GM13977 (cell line): ENCODE results near the gene CNTFR.

ENCODE experiments used
- DNase-seq: peaks from one replicate; pipeline ENCODE4 v3.0.0; 2012; ENCODE audit warnings: low spot score
- in situ Hi-C: fragments of 300-500 bp; cut with MboI; formaldehyde crosslinking; loops from one replicate; pipeline ENCODE4 v1.12.0; 2022; ENCODE audit warnings: low sequenced_read_pairs, low pct_unique_long_range_greater_than_20kb, mixed read lengths, inconsistent platforms; ENCODE audit not compliant: unreplicated experiment
- TF ChIP-seq, protein P1 (sequence below): IDR thresholded peaks from 2 replicates; pipeline ENCODE4 v1.5.1; 2012; ENCODE audit warnings: mild to moderate bottlenecking, control low read depth; ENCODE audit not compliant: insufficient read depth; ENCODE audit errors: extremely low read depth, missing control alignments

CNTFR gene

DNA sequence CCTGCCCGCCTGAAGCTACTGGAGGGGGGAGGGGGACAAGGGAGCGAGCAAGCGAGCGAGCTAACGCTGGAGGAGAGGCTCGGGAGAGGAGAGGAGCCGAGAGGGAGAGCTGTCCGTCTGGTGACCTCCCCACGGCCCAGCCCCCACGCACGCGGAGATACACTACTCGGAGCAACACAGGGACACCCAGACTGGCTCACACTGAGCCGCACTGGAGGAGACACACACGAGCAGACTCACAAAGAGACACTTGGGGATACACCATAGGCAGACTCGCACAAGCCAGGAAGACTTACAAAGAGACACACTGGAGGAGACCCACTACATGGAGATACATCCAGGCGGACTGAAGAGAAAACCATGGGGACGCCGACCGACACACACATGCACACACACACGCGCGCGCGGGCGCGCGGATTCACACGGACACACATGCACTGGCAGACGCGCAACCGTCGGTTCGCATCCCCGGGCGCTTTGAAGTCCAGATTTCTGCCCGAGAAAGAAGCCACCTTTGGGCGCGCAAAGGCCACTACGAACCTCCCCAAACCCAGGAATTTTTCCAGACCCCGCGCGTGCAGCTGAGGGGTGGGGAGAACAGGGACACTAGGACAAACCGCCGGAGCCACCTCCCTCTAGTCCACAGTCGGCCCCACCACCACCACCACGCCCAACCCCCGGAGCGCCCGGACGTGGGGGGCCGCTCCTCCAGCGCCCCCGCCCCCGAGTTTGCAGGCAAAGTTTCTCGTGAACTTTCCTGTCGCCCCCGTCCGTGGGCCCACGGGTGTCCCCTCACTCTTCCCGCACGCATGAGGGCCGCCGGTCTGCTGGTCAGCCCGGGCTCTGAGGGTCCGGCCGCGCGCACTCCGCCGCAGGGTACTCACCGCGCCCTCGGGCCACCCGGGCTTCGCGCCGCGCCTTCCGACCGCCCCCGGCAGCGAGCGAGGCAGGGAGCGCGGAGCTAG, 571 bp downstream of the CNTFR start:
- in situ Hi-C loops: loop anchor here (25.0 kb wide), 1 partner anchor 152 kb away; no protein-coding TSS in a partner anchor

DNA sequence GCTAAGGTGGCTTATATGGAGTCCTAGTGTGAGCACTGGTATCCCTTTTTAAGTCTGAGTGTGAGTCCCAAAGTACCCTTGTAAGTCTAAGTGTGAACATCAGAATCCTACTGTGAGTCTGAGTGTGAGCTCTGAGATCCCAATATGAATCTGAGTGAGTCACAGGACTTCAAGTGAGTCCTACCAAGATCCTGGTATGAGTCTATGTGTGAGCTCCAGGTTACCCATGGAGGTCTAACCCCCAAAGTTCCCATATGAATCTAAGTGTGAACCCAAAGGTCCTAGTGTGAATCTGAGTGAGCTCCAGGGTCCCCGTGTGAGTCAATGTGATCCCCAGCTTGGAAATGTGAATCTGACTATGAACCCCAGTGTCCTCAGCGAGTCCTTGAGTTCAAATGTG, 2.3 kb downstream of the CNTFR start:
- TF ChIP-seq, protein P1, sequence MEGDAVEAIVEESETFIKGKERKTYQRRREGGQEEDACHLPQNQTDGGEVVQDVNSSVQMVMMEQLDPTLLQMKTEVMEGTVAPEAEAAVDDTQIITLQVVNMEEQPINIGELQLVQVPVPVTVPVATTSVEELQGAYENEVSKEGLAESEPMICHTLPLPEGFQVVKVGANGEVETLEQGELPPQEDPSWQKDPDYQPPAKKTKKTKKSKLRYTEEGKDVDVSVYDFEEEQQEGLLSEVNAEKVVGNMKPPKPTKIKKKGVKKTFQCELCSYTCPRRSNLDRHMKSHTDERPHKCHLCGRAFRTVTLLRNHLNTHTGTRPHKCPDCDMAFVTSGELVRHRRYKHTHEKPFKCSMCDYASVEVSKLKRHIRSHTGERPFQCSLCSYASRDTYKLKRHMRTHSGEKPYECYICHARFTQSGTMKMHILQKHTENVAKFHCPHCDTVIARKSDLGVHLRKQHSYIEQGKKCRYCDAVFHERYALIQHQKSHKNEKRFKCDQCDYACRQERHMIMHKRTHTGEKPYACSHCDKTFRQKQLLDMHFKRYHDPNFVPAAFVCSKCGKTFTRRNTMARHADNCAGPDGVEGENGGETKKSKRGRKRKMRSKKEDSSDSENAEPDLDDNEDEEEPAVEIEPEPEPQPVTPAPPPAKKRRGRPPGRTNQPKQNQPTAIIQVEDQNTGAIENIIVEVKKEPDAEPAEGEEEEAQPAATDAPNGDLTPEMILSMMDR: no peak
- no peak for DNase-seq
- in situ Hi-C loops: loop anchor here (25.0 kb wide), 1 partner anchor 150 kb away; no protein-coding TSS in a partner anchor

More for the DNA sequence above, 571 bp downstream of the CNTFR start:
- DNase-seq: no peak
- TF ChIP-seq, protein P1: no peak

DNA sequence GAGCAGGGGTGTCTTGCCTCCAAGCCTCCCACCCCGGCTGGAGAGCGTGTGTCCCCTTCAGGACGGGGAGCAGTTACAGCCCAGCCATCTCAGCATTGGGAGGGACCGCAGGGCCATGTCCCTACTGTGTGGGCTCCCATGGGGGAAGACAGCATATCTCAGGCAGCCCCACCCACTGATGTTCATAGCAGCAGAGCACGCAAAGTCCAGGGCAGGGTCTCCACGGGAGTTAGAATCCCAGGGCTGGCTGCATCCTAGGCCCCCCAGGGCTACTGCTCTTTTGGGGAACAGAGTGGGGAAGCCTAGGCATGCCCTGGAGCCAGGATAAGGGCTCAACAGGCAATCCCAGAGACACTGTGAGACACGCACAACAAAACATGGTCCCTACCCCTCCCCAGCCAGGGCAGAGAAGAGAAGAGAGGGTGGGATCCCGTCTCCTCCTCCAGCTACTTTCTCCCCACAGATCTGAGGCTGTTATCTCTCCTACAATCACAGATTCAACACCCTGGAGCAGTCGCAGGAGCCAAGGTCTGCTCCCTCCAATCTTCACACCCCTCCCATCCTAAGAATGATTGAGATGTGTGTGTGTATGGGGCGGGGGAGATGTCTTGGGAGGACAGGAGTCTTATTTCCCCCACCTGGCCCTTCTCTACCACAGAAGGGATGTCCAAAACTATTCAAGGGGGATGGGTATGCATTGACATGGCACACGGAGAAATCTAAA, 3.4 kb downstream of the CNTFR start:
- TF ChIP-seq, protein P1: no peak
- DNase-seq: no peak
- in situ Hi-C loops: loop anchor here (25.0 kb wide), 1 partner anchor 149 kb away; no protein-coding TSS in a partner anchor

DNA sequence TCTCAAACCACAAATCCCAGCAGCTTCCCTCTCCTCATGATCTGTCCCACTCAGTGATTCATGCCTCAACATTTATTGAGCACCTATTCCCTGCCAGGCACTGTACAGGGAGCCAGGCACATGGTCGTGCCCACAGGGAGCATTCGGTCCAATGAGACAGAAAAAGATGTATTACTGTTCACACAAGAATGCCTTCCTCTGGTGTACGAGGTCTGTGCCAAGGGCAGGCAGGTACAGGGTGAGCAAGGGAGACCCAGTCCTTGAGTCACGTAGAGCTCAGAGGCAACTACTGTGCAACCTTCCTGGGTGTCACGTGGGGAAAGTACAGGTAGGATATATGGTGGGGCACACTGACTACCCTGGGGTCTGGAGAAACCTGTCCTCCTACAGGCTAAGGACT, 4.6 kb downstream of the CNTFR start:
- DNase-seq: no peak
- in situ Hi-C loops: loop anchor here (25.0 kb wide), 1 partner anchor 148 kb away; no protein-coding TSS in a partner anchor
- TF ChIP-seq, protein P1: no peak

DNA sequence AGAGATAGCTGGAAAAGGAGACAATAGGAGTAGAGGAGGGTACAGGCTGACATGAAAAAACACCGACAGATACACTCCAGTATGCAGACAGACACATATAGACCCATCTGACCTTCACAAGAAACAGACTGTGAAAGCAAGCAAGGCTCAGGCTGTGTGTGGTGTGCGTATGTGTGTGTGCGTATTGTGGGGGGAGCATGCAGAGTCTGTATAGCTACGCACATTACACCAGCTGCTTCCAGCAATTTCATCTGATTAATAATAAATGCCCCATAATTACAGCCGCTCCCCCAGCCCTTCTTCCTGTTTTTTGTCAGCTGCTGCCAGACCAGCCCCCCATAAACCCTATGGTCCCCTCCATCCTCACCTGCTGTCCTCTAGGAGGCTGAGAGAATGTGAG, 6.7 kb downstream of the CNTFR start:
- in situ Hi-C loops: loop anchor here (25.0 kb wide), 1 partner anchor 145 kb away; no protein-coding TSS in a partner anchor
- DNase-seq: no peak
- TF ChIP-seq, protein P1: no peak

DNA sequence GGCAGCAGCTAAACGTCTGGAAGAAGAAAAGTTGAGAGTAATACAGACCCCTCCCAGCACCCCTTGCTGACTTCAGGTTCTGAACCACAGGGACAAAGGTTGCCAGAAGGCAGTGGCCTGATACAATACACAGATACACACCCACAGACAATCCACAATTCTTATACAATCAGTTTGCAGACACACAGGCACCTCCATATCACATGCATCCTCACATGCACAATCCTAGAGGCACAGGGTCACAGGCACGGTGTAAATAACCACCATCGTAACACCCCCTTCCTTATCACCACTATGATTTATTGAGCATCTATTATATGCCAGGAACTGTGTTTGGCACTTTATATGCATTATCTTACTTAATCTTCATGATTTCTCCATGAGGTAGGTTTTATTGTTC, 8.2 kb downstream of the CNTFR start:
- DNase-seq: no peak
- TF ChIP-seq, protein P1: no peak
- in situ Hi-C loops: loop anchor here (25.0 kb wide), 1 partner anchor 144 kb away; no protein-coding TSS in a partner anchor
